DMS114 treated with DMSO at 0.1 percent for 48 hours (cell line): ENCODE results near the gene C7orf33.
"Not testable (repeated sequence)": the region's sequence is repeated elsewhere in the genome, so short reads cannot be mapped to it uniquely, and the experiment has no call there.

ENCODE experiments used
- DNase-seq: peaks from one replicate; lab custom pipeline; 2025; ENCODE audit not compliant: unreplicated experiment; lab: John Stamatoyannopoulos, UW

C7orf33 gene

GRCh38 chr7:148579366-148579765, 11.2 kb upstream of the C7orf33 start:
- no peak for DNase-seq

- no peak for DNase-seq
These were observed 10.1 kb upstream of the C7orf33 start for GRCh38 chr7:148580446-148580845.

DNA sequence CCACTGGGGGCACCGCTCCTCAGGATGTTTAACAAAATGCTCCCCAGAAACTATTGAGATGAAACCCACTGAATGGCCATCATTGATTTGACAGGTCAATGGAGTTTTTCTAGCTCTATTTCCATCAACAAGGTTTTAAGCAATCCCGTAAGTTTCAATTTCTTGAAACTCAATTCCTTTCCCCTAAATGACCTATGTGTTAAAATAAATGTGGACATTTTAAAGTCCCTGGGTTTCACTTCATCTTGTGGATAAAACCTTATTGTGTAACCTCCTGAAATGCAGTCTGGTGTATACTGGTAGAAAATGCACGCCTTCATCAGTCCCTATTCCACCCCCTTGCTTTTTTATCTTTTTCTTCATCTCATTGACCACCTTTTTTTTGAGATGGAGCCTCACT, 8.9 kb upstream of the C7orf33 start:
- no peak for DNase-seq

DNA sequence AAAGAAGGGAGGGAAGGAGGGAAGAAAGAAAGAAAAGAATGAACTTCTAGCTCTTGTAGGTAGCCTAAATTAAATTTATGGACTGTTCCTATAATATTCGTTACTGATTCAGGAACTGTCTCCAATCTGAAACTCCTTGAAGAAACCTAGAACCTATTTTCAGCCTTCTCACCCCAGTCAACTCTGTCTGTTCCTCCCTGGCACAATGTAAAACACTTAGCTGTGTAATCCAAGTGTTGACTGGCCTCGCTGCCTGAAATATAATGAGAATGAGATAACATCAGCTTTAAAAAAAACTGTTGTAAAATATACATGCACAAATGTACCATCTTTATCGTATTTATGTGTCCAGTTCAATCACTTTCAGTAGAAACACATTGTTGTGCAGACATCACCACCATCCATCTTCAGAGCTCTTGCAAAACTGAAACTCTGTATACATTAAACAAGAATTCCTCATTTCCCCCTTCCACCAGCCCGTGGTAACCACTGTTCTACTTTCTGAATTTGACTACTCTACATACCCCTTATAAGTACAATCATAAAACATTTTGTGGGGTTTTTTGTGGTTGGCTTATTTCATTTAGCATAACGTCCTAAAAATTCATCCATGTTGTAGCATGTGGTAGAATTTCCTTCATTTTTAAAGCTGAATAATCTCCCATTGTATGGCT, 6.3 kb upstream of the C7orf33 start:
- DNase-seq = no peak

- no peak for DNase-seq
These were observed 5.2 kb upstream of the C7orf33 start for GRCh38 chr7:148585399-148585798.

DNA sequence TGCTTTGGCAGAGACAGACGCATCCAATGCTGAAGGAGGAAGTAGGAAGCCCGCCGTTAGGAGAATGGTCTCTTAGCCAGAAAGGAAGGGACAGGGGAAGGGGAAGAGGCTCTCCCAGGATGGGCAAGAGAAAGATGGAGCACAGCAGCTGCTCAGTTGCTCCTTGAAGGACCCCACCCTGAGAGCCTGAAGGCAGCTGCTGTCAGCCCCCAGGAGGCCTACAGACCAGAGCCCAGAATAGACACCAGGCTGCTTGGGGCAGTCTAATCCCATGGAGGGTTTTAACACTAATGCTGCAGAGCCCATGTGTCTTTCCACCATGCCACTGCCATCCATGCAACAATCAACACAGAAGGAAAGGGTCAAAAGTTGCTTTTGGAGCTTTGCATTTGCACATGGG, 3.5 kb upstream of the C7orf33 start:
- no peak for DNase-seq

- no peak for DNase-seq
These were observed 2.4 kb upstream of the C7orf33 start for GRCh38 chr7:148588168-148588567.

GRCh38 chr7:148588670-148589131, 1.9 kb upstream of the C7orf33 start:
- no peak for DNase-seq

GRCh38 chr7:148589640-148590039, 926 bp upstream of the C7orf33 start:
- no peak for DNase-seq

DNA sequence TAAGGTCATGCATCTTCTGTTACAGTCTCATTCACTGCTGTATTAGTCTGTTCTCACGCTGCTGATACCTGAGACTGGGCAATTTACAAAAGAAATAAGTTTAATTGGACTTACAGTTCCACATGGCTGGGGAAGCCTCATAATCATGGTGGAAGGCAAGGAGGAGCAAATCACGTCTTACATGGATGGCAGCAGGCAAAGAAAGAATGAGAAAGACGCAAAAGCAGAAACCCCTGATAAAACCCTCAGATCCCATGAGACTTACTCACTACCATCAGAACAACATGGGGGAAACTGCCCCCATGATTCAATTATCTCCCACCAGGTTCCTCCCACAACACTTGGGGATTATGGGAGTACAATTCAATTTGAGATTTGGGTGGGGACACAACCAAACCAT, 5.8 kb downstream of the C7orf33 start:
- not testable (repeated sequence) for DNase-seq

GRCh38 chr7:148598351-148598750, 7.8 kb downstream of the C7orf33 start:
- no peak for DNase-seq

DNA sequence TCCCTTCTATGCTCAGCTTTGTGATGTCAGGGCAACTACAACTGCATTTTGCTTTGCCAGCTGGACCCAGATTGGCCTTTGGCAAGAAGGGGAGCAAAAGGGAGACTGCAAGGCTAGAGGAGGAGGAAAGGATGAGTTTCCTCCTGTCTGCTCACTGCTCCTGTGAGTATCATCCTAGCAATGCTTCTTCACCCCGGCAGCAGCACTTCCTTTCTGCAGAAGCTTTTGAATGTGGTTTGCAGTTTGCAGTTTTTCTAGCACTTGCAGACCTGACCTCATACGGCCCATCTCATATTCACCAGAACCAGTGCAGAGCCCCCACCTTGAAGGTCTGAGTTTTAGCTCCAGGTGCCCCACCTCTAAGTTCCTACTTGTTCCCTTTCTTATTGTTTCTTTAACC, 14.8 kb downstream of the C7orf33 start:
- DNase-seq = no peak

DNA sequence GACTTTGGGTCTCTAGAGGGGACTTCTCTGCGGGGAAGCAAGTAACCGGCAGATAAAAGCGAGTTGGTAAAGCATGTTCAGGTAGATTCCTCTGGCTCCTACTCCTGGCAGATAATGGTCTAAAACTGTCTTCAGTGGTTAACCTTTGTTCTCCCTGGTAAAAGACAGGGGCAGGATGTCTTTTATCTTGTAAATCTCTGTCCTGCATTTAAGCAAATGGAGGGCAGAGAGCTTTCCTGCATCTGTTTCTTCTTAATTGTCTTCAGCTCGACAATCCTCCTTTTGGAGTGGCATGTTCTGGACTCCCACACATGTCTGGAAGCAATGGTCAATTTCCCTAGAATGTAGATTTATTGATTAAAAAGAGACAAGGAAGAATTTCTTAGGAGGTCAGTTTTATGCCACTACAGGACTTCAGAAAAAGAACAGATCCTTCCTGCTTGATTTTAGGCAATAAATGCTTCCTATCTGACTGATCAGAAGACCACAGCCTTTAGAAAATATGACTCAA, 16.6 kb downstream of the C7orf33 start:
- no peak for DNase-seq

DNA sequence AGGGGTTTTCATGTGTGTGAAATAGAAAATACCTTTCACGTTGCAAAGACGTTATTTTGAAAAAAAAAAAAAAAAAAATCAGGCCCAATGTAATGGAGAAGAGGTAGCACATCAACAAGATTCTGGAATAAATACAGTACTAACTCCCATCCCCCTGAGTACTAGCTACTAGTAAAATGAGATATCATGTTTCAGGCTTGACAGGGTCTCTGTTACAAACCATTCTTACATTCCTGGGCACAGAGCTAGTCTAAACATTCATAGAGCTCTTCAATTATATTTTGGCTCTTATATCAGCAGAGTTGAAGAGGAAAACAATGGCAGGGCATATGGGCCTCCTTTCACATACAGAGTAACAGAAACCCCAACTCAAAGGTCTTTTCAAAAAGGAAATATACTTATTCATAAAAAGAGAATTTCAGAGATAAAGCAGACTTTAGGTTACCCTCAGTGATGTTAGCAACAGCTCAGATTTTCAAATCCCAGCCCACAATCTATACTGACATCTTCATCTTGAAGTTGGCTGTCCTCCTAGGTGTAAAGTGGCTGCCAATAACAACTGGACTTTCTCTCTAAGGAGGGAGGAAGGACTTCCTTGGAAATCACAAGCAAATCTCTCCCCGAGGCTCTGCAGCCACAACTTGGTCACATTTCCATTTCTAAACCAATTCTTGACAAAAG, 18.6 kb downstream of the C7orf33 start:
- no peak for DNase-seq

GRCh38 chr7:148611692-148612091, 21.1 kb downstream of the C7orf33 start:
- no peak for DNase-seq

DNA sequence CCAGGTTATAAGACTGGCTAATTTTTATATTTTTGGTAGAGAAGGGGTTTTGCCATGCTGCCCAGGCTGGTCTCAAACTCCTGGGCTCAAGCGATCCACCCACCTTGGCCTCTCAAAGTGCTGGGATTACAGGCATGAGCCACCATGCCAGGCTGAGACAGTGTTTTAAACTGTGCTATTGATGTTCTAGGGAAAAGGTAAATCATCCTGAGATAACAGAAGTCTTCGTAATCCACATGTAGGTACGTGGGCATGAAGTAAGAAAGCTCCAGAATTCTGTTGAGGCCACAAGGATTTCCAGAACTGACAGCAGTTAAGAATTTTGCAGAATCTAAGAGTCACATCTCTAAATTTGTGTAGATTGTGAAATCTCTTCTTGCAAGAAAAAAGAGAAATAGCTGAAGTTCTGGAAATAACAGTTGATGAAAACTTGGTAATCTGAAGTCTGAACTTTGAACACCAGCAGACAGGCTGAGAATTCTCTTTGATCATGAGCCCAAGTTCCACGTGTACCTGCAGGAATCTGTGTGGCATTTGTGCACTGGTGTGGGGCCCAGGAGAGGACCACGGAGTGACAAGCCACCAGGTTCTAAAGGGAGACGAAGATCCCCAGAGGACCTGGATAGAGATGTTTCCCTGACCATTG, 24.6 kb downstream of the C7orf33 start:
- DNase-seq = no peak

GRCh38 chr7:148620749-148621359, 30.3 kb downstream of the C7orf33 start:
- DNase-seq = no peak

DNA sequence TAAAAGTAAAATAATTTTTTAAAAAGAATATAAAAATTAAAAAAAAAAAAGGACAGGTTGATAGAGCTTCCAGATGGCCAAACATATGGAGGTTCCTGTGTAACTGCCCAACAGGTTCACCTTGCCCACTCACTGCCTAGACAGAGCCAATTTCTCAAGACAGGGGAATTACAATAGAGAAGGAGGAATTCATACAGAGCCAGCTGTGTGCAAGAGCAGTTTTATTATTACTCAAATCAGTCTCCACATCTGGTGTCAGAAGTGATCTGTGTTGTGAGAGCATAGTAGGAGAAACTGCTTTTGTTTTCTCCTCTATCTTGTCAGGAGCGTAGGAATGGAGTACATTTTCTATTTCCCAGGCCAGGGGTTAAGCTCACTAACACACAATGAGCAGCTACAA, 31.0 kb downstream of the C7orf33 start:
- no peak for DNase-seq

- no peak for DNase-seq
These were observed 32.5 kb downstream of the C7orf33 start for GRCh38 chr7:148622887-148623585.

DNA sequence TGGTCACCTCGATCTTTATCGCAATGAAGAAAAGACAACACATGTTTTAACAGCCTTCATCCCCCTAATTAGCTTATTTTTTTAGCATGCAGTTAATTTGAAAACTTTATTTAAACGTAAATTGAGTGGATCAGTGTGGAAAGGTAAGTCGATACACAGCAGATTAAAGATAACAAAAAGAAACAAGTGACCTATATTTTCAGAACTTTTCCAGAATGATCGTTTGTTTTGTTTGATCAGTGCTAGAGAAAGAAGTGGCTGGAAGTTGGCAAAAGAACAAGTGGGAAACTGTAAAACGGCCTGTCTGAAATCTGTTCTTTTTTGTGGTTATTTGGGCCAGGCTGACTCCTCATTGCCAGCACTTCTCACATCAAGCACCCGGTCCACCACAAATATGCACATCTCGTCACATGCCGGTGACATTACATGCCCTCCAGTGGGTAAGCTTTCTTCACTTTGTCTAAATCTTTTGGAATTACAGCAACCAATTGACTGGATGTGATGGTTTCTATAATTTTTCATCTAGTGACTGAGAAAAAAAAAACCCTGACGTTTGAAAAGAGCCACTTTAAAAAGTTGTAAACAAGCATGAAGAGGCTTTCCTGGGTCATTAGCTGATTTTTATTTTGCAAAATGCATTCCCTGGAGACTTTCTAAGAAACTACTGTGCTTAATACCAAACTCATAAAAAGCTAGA, 33.2 kb downstream of the C7orf33 start:
- DNase-seq = no peak
